Neural cell (in vitro differentiated cells): ENCODE data around the gene KIF24. TPM values are rescaled to one million over a fixed set of nuclear protein-coding genes. Genes with fewer than 3 reads are reported as not detected.

Experiments used
- H2AFZ ChIP-seq: fragments of 200-600, 300-800 bp; sonication (generic), shearing (Covaris generic); 2 replicates; pipeline ENCODE4 v1.6.0; 2014; ENCODE audit warnings: low read depth, mild to moderate bottlenecking, antibody characterized with exemption, low read length, moderate library complexity
- H3F3A ChIP-seq: fragments of 200-600 bp; shearing (Covaris generic); 2 replicates; pipeline ENCODE4 v1.6.1; 2016; ENCODE audit warnings: mild to moderate bottlenecking, moderate library complexity, mixed read lengths, antibody characterized with exemption, low read length; ENCODE audit not compliant: insufficient read depth, poor library complexity, severe bottlenecking
- H3K27ac ChIP-seq: fragments of 200-600, 300-800 bp; sonication (generic), shearing (Covaris generic); 2 replicates; pipeline ENCODE4 v1.5.1; 2014; ENCODE audit warnings: mild to moderate bottlenecking, low read length, moderate library complexity
- H3K27me3 ChIP-seq: fragments of 300-800, 200-600 bp; sonication (generic), shearing (Covaris generic); 2 replicates; pipeline ENCODE4 v1.6.0; 2014; ENCODE audit warnings: mild to moderate bottlenecking, low read depth, low read length, moderate library complexity; ENCODE audit not compliant: insufficient read depth
- H3K36me3 ChIP-seq: fragments of 300-800, 200-600 bp; sonication (generic), shearing (Covaris generic); 2 replicates; pipeline ENCODE4 v1.5.1; 2014; ENCODE audit warnings: mild to moderate bottlenecking, antibody characterized with exemption, low read length, moderate library complexity; ENCODE audit not compliant: insufficient read depth
- H3K4me2 ChIP-seq: fragments of 300-800, 200-600 bp; sonication (generic), shearing (Covaris generic); 2 replicates; pipeline ENCODE4 v1.6.0; 2014; ENCODE audit warnings: mild to moderate bottlenecking, low read length
- H3K4me3 ChIP-seq: fragments of 300-800, 200-600 bp; sonication (generic), shearing (Covaris generic); 2 replicates; pipeline ENCODE4 v1.5.1; 2014; ENCODE audit warnings: mild to moderate bottlenecking, low read length, moderate library complexity
- H3K79me2 ChIP-seq: fragments of 200-600 bp; shearing (Covaris generic); replicated peaks from 2 replicates; pipeline ENCODE4 v1.6.0; 2014; ENCODE audit warnings: mild to moderate bottlenecking, low read length, moderate library complexity; ENCODE audit not compliant: insufficient read depth
- H3K9ac ChIP-seq: fragments of 300-800, 200-600 bp; sonication (generic), shearing (Covaris generic); 2 replicates; pipeline ENCODE4 v1.6.1; 2016; ENCODE audit warnings: mild to moderate bottlenecking, low read length, mixed read lengths
- H3K9me2 ChIP-seq: fragments of 200-600 bp; shearing (Covaris generic); 2 replicates; pipeline ENCODE4 v1.6.1; 2016; ENCODE audit warnings: mild to moderate bottlenecking, low read length, mixed read lengths; ENCODE audit not compliant: insufficient read depth
- H3K9me3 ChIP-seq: fragments of 200-600, 300-800 bp; sonication (generic), shearing (Covaris generic); 2 replicates; pipeline ENCODE4 v1.6.1; 2016; ENCODE audit warnings: mild to moderate bottlenecking, mixed run types, low read length, moderate library complexity, mixed read lengths
- H4K20me1 ChIP-seq: fragments of 200-600 bp; shearing (Covaris generic); 2 replicates; pipeline ENCODE4 v1.6.1; 2016; ENCODE audit warnings: mild to moderate bottlenecking, mixed run types; ENCODE audit not compliant: insufficient read depth
- EP300 ChIP-seq: fragments of 450-650 bp; conservative IDR thresholded peaks from 2 replicates; pipeline ENCODE4 v1.6.1; 2014; ENCODE audit warnings: antibody characterized with exemption, mild to moderate bottlenecking, moderate library complexity; ENCODE audit not compliant: poor library complexity, severe bottlenecking
- EZH2 ChIP-seq: fragments of 200-600, 300-800 bp; shearing (Covaris generic), sonication (generic); IDR thresholded peaks from 2 replicates; pipeline ENCODE4 v1.6.1; 2014; ENCODE audit warnings: antibody characterized with exemption, low read length, borderline replicate concordance, mild to moderate bottlenecking; ENCODE audit not compliant: insufficient read depth, poor library complexity, severe bottlenecking
- MXI1 ChIP-seq: fragments of 450-650 bp; conservative IDR thresholded peaks from 2 replicates; pipeline ENCODE4 v1.6.1; 2014; ENCODE audit warnings: antibody characterized with exemption, mild to moderate bottlenecking; ENCODE audit not compliant: poor library complexity, severe bottlenecking
- POLR2AphosphoS5 ChIP-seq: IDR thresholded peaks from 2 replicates; pipeline ENCODE4 v1.6.1; 2012
- RAD21 ChIP-seq: fragments of 450-650 bp; conservative IDR thresholded peaks from 2 replicates; pipeline ENCODE4 v1.6.1; 2014; ENCODE audit warnings: antibody characterized with exemption, mild to moderate bottlenecking, moderate library complexity
- SMC3 ChIP-seq: fragments of 450-650 bp; conservative IDR thresholded peaks from 2 replicates; pipeline ENCODE4 v1.6.1; 2014; ENCODE audit warnings: antibody characterized with exemption, mild to moderate bottlenecking, moderate library complexity; ENCODE audit not compliant: poor library complexity
- TAF1 ChIP-seq: IDR thresholded peaks from 2 replicates; pipeline ENCODE4 v1.6.1; 2012; ENCODE audit warnings: low read depth
- polyA minus RNA-seq: library from RNA; depleted of rRNA, polyadenylated mRNA; stranded (reverse); fragments of >200 nt; gene quantifications from 2 replicates; pipeline ENCODE4 v1.2.3, GENCODE V29; 2014
- polyA plus RNA-seq: library from polyadenylated mRNA; depleted of rRNA; stranded (reverse); fragments of >200 nt; gene quantifications from 2 replicates; pipeline ENCODE4 v1.2.3, GENCODE V29; 2014
- TF ChIP-seq, protein P1 (sequence below): IDR thresholded peaks from 2 replicates; pipeline ENCODE4 v1.6.1; 2012; ENCODE audit warnings: borderline replicate concordance
- TF ChIP-seq, protein P2 (sequence below): fragments of 450-650 bp; IDR thresholded peaks from 2 replicates; pipeline ENCODE4 v1.5.1; 2014; ENCODE audit warnings: antibody characterized with exemption, mild to moderate bottlenecking, moderate library complexity; ENCODE audit not compliant: poor library complexity, severe bottlenecking

KIF24 gene, protein sequence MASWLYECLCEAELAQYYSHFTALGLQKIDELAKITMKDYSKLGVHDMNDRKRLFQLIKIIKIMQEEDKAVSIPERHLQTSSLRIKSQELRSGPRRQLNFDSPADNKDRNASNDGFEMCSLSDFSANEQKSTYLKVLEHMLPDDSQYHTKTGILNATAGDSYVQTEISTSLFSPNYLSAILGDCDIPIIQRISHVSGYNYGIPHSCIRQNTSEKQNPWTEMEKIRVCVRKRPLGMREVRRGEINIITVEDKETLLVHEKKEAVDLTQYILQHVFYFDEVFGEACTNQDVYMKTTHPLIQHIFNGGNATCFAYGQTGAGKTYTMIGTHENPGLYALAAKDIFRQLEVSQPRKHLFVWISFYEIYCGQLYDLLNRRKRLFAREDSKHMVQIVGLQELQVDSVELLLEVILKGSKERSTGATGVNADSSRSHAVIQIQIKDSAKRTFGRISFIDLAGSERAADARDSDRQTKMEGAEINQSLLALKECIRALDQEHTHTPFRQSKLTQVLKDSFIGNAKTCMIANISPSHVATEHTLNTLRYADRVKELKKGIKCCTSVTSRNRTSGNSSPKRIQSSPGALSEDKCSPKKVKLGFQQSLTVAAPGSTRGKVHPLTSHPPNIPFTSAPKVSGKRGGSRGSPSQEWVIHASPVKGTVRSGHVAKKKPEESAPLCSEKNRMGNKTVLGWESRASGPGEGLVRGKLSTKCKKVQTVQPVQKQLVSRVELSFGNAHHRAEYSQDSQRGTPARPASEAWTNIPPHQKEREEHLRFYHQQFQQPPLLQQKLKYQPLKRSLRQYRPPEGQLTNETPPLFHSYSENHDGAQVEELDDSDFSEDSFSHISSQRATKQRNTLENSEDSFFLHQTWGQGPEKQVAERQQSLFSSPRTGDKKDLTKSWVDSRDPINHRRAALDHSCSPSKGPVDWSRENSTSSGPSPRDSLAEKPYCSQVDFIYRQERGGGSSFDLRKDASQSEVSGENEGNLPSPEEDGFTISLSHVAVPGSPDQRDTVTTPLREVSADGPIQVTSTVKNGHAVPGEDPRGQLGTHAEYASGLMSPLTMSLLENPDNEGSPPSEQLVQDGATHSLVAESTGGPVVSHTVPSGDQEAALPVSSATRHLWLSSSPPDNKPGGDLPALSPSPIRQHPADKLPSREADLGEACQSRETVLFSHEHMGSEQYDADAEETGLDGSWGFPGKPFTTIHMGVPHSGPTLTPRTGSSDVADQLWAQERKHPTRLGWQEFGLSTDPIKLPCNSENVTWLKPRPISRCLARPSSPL (N-terminal part only)
- polyA plus RNA-seq (0.19 and 0.36 TPM in 2 replicates), polyA minus RNA-seq (1.2 and 1.5 TPM in 2 replicates)

DNA sequence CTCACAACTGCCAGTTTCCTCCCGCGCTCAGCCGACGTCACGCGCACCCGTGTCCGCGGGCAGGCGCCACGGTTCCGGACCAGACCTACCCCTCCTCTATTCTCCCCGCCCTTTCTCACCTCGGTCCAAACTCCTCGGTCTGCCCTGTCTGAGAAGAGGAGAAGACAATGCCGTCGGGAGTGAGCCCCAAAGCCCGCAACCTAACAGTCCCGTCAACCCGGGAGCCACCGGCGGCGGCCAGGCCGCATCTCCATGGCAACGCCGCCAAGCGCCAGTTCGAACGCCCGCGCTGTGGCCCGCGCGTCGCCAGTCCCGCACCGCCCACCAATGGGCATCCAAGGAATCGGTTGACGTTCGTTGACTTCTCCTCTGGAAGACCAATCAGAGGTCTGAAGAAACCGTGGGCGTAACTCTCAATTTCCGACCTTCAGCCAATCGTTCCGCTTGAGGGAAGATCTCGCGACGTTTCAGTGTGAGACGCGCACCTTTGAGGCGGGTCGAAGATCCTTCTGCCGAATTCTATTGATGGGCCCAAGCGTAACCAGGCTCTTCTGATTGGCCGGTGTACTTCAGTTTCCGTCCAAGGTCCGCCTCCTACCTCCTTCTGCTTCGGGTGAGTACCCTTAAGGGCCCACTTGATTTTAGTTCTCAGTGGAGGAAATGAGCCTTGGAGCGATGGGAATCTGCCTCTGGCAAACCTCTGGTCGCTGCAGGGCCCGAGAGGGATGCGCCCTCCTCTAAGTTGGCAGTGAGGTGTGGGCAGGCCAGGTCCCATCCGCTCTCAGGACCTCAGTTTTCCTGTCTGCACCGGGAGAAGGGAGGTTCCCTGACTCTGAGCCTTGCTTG lies at the start of gene KIF24, which contains the start of gene NUDT2:
Gene KIF24 (minus strand): TSS at position 282 of the 846 bp plus-strand sequence. CDS start 17,922 bp downstream, outside the sequence.
Gene NUDT2 (plus strand): TSS at position 583 of the 846 bp plus-strand sequence. CDS start 9,471 bp downstream, outside the sequence.
- no peaks in the 10 kb centered on the region for H3F3A ChIP-seq
- H3K36me3 ChIP-seq: no peaks in the 10 kb centered on the region
- H3K79me2 ChIP-seq: peaks cover 19% of the 10 kb centered on the region

More for the DNA sequence above, at the start of gene KIF24, which contains the start of gene NUDT2:
- H3K27ac ChIP-seq: peak within 1 kb of the TSS; percentile 85
- H3K9ac ChIP-seq: peak within 1 kb of the TSS; percentile 83
- H3K9me2 ChIP-seq: no peaks in the 10 kb centered on the region
- no peak for TF ChIP-seq EZH2
- TF ChIP-seq RAD21: peak; percentile 40
- TF ChIP-seq MXI1: peak; percentile 99
- TF ChIP-seq SMC3: peak; percentile 24
- peak; percentile 10 for TF ChIP-seq EP300
- TF ChIP-seq, protein P1, sequence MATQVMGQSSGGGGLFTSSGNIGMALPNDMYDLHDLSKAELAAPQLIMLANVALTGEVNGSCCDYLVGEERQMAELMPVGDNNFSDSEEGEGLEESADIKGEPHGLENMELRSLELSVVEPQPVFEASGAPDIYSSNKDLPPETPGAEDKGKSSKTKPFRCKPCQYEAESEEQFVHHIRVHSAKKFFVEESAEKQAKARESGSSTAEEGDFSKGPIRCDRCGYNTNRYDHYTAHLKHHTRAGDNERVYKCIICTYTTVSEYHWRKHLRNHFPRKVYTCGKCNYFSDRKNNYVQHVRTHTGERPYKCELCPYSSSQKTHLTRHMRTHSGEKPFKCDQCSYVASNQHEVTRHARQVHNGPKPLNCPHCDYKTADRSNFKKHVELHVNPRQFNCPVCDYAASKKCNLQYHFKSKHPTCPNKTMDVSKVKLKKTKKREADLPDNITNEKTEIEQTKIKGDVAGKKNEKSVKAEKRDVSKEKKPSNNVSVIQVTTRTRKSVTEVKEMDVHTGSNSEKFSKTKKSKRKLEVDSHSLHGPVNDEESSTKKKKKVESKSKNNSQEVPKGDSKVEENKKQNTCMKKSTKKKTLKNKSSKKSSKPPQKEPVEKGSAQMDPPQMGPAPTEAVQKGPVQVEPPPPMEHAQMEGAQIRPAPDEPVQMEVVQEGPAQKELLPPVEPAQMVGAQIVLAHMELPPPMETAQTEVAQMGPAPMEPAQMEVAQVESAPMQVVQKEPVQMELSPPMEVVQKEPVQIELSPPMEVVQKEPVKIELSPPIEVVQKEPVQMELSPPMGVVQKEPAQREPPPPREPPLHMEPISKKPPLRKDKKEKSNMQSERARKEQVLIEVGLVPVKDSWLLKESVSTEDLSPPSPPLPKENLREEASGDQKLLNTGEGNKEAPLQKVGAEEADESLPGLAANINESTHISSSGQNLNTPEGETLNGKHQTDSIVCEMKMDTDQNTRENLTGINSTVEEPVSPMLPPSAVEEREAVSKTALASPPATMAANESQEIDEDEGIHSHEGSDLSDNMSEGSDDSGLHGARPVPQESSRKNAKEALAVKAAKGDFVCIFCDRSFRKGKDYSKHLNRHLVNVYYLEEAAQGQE: peak; percentile 63
- TF ChIP-seq, protein P2, sequence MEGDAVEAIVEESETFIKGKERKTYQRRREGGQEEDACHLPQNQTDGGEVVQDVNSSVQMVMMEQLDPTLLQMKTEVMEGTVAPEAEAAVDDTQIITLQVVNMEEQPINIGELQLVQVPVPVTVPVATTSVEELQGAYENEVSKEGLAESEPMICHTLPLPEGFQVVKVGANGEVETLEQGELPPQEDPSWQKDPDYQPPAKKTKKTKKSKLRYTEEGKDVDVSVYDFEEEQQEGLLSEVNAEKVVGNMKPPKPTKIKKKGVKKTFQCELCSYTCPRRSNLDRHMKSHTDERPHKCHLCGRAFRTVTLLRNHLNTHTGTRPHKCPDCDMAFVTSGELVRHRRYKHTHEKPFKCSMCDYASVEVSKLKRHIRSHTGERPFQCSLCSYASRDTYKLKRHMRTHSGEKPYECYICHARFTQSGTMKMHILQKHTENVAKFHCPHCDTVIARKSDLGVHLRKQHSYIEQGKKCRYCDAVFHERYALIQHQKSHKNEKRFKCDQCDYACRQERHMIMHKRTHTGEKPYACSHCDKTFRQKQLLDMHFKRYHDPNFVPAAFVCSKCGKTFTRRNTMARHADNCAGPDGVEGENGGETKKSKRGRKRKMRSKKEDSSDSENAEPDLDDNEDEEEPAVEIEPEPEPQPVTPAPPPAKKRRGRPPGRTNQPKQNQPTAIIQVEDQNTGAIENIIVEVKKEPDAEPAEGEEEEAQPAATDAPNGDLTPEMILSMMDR: peak; percentile 30
- TF ChIP-seq TAF1: peak; percentile 74
- TF ChIP-seq POLR2AphosphoS5: peak; percentile 76
- no peaks in the 10 kb centered on the region for H3K9me3 ChIP-seq
- no peaks in the 10 kb centered on the region for H4K20me1 ChIP-seq
- peak within 1 kb of the TSS; percentile 87 for H3K4me2 ChIP-seq
- H3K4me3 ChIP-seq: peak within 1 kb of the TSS; percentile 82
- H2AFZ ChIP-seq: peak within 1 kb of the TSS; percentile 73
- H3K27me3 ChIP-seq: no peaks in the 10 kb centered on the region
